GM12874 (cell line): Measurements from ENCODE around the gene KCNJ11.

Experiments
- CTCF ChIP-seq: IDR thresholded peaks from 2 replicates; pipeline ENCODE4 v1.5.1; 2011; ENCODE audit warnings: low read depth, mild to moderate bottlenecking, control low read depth, low read length, moderate library complexity; ENCODE audit not compliant: insufficient read depth

Gene KCNJ11

GRCh38 chr11:17382046-17382728 is 6.3 kb downstream of the KCNJ11 start:
- TF ChIP-seq CTCF = no peak

GRCh38 chr11:17381156-17381555 is 7.3 kb downstream of the KCNJ11 start:
- TF ChIP-seq CTCF = no peak

- no peak for TF ChIP-seq CTCF
Observed at GRCh38 chr11:17379383-17380180, 8.9 kb downstream of the KCNJ11 start.

GRCh38 chr11:17378655-17379054 is 9.8 kb downstream of the KCNJ11 start:
- TF ChIP-seq CTCF = no peak

GRCh38 chr11:17376493-17376892 is 12.0 kb downstream of the KCNJ11 start:
- no peak for TF ChIP-seq CTCF

GRCh38 chr11:17375547-17375946 is 12.9 kb downstream of the KCNJ11 start:
- no peak for TF ChIP-seq CTCF

GRCh38 chr11:17371614-17372013 is 16.8 kb downstream of the KCNJ11 start:
- no peak for TF ChIP-seq CTCF
